HepG2 (cell line): Measurements from ENCODE around the gene GLTPD2. TPM values are rescaled to one million over a fixed set of nuclear protein-coding genes. Genes with fewer than 3 reads are reported as not detected.

Experiments used
- BRD4 ChIP-seq: sonication (generic); formaldehyde crosslinking; IDR thresholded peaks from 2 replicates; pipeline ENCODE4 v1.4.0; 2020; ENCODE audit warnings: missing genetic modification reagents
- FOSL1 ChIP-seq: sonication (generic); formaldehyde crosslinking; IDR thresholded peaks from 2 replicates; pipeline ENCODE4 v1.9.0; 2021; ENCODE audit warnings: missing genetic modification reagents, borderline replicate concordance
- HHEX ChIP-seq: IDR thresholded peaks from 2 replicates; pipeline ENCODE4 v1.6.1; 2016; ENCODE audit warnings: control low read depth
- ISX ChIP-seq: sonication (generic); formaldehyde crosslinking; conservative IDR thresholded peaks from 2 replicates; pipeline ENCODE4 v1.5.0; 2020; ENCODE audit warnings: missing genetic modification reagents
- MEIS2 ChIP-seq: sonication (generic); formaldehyde crosslinking; IDR thresholded peaks from 2 replicates; pipeline ENCODE4 v1.9.0; 2021; ENCODE audit warnings: mild to moderate bottlenecking, missing genetic modification reagents
- NFRKB ChIP-seq: fragments of 450-650 bp; IDR thresholded peaks from 2 replicates; pipeline ENCODE4 v1.6.1; 2017
- NFYB ChIP-seq: sonication (generic); formaldehyde crosslinking; IDR thresholded peaks from 2 replicates; pipeline ENCODE4 v1.4.0; 2020; ENCODE audit warnings: missing genetic modification reagents
- SALL1 ChIP-seq: sonication (generic); formaldehyde crosslinking; IDR thresholded peaks from 2 replicates; pipeline ENCODE4 v1.8.0; 2022; ENCODE audit warnings: mild to moderate bottlenecking, missing genetic modification reagents
- SMC3 ChIP-seq: IDR thresholded peaks from 2 replicates; pipeline ENCODE4 v1.6.1; 2011; ENCODE audit warnings: low read length, improper control_type of control experiment
- TBL1XR1 ChIP-seq: fragments of 150-350 bp; IDR thresholded peaks from 2 replicates; pipeline ENCODE4 v1.6.1; 2014; ENCODE audit warnings: borderline replicate concordance, low read length; ENCODE audit not compliant: partially characterized antibody
- WIZ ChIP-seq: sonication (generic); formaldehyde crosslinking; IDR thresholded peaks from 2 replicates; pipeline ENCODE4 v1.5.1; 2020; ENCODE audit warnings: mild to moderate bottlenecking, missing genetic modification reagents
- ZFP36 ChIP-seq: fragments of 150-350 bp; IDR thresholded peaks from 2 replicates; pipeline ENCODE4 v1.6.1; 2018; ENCODE audit warnings: borderline replicate concordance, low read length, low read depth; ENCODE audit not compliant: partially characterized antibody
- ZNF564 ChIP-seq: sonication (generic); formaldehyde crosslinking; IDR thresholded peaks from 2 replicates; pipeline ENCODE4 v1.8.1; 2023; ENCODE audit warnings: mild to moderate bottlenecking, missing genetic modification reagents
- ZNF614 ChIP-seq: IDR thresholded peaks from 2 replicates; pipeline ENCODE4 v1.6.1; 2018; ENCODE audit warnings: missing biosample characterization, missing genetic modification reagents, inconsistent platforms, borderline replicate concordance
- ZNF841 ChIP-seq: sonication (generic); formaldehyde crosslinking; IDR thresholded peaks from 2 replicates; pipeline ENCODE4 v1.8.1; 2023; ENCODE audit warnings: missing genetic modification reagents, borderline replicate concordance
- ZSCAN21 ChIP-seq: sonication (generic); formaldehyde crosslinking; IDR thresholded peaks from 2 replicates; pipeline ENCODE4 v1.8.0; 2022; ENCODE audit warnings: mild to moderate bottlenecking, missing genetic modification reagents, moderate library complexity, borderline replicate concordance
- polyA plus RNA-seq, 8 experiments: library from polyadenylated mRNA; depleted of rRNA in 3 of 8; stranded (reverse) in 7 of 8; unstranded in 1 of 8; fragments of >200 nt; fragmentation: Illumina TruSeq in 4 of 8; extraction: Trizol in 4 of 8; gene quantifications; 2 replicates each; pipeline versions ENCODE4 v1.2.1 to v1.2.3, GENCODE V29; 2011 to 2016; ENCODE audit warnings: low read depth in 4 of 8, missing spikeins in 1 of 8, mixed read lengths in 1 of 8; ENCODE audit not compliant: insufficient read depth in 1 of 8
- total RNA-seq, 5 experiments: library from RNA; depleted of rRNA; stranded (reverse); fragments of >200 nt; fragmentation: Illumina TruSeq; extraction: Trizol; gene quantifications; 2 replicates each; pipeline ENCODE4 v1.2.3, GENCODE V29; 2016; ENCODE audit warnings: low read depth in 1 of 5
- TF ChIP-seq, protein P1 (sequence below): sonication (generic); IDR thresholded peaks from 2 replicates; pipeline ENCODE4 v1.6.1; 2016; ENCODE audit warnings: low read depth, borderline replicate concordance
- TF ChIP-seq, protein P2 (sequence below), 2 experiments: fragments of 450-650 bp in 1 of 2; sonication (generic) in 1 of 2; formaldehyde crosslinking; IDR thresholded peaks; 2 replicates each; pipeline versions ENCODE4 v1.5.0 to v1.8.0; 2020 to 2022; ENCODE audit warnings: mild to moderate bottlenecking in 1 of 2, missing genetic modification reagents in 1 of 2
- TF ChIP-seq, protein P3 (sequence below): IDR thresholded peaks from 2 replicates; pipeline ENCODE4 v1.6.1; 2016; ENCODE audit warnings: missing genetic modification reagents, missing compliant biosample characterization
- TF ChIP-seq, protein P4 (sequence below): sonication (generic); formaldehyde crosslinking; IDR thresholded peaks from 2 replicates; pipeline ENCODE4 v1.4.0; 2020; ENCODE audit warnings: missing genetic modification reagents
- TF ChIP-seq, protein P5 (sequence below): sonication (generic); formaldehyde crosslinking; IDR thresholded peaks from 2 replicates; pipeline ENCODE4 v1.4.0; 2020; ENCODE audit warnings: mild to moderate bottlenecking, low read depth, missing genetic modification reagents
- TF ChIP-seq, protein P6 (sequence below): sonication (generic); formaldehyde crosslinking; IDR thresholded peaks from 2 replicates; pipeline ENCODE4 v1.4.0; 2020; ENCODE audit warnings: missing genetic modification reagents, borderline replicate concordance

Gene GLTPD2
- total and polyA plus RNA-seq, 2 of the 13 experiments (the other 11 are each of a cell fraction or from before 2014, with no cell fraction given): 7.5 to 12.9 TPM

DNA sequence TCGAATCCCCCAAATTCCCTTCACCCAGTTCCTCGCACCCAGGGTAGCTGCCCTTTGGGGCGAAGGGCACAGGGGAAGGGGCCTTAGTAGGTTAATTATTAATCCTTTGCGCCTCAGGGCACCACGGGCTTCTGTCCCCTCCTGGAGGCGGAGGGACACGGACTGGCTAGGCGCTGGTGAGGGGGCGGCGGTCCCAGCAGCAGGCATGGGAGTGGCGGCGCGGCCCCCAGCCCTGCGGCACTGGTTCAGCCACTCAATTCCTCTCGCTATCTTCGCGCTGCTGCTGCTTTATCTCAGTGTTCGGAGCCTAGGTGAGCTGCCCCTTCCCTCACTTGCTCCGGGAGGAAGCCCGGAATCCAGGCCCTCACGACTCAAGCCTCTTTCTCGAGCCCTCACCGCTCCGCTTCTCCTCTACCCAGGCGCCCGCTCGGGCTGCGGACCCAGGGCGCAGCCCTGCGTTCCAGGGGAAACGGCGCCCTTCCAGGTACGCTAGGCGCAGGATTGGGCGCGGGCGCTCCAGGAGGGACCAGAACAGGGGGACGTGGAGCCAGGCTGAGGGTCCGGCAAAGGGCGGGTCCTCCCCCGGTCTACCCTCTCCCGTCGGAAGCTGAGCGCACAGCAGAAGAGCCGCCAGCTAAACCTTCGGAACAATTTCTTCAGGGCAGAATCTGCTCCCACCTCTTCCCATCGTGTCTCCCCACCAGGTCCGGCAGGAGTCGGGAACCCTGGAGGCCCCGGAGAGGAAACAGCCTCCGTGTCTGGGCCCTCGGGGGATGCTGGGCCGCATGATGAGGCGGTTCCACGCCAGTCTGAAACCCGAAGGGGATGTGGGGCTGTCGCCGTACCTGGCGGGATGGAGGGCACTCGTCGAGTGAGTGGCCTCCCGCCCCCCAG lies at the start of gene GLTPD2 (continued):
- TF ChIP-seq, protein P1, sequence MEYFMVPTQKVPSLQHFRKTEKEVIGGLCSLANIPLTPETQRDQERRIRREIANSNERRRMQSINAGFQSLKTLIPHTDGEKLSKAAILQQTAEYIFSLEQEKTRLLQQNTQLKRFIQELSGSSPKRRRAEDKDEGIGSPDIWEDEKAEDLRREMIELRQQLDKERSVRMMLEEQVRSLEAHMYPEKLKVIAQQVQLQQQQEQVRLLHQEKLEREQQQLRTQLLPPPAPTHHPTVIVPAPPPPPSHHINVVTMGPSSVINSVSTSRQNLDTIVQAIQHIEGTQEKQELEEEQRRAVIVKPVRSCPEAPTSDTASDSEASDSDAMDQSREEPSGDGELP: no peak
- 0 out of 2 replicates have a peak, but pooled peaks have one; percentile 5 for TF ChIP-seq SMC3
- TF ChIP-seq SALL1 (CRISPR knock-in tag): peak; percentile 92
- TF ChIP-seq TBL1XR1: no peak
- no peak for TF ChIP-seq WIZ (CRISPR knock-in tag)
- TF ChIP-seq, protein P2, sequence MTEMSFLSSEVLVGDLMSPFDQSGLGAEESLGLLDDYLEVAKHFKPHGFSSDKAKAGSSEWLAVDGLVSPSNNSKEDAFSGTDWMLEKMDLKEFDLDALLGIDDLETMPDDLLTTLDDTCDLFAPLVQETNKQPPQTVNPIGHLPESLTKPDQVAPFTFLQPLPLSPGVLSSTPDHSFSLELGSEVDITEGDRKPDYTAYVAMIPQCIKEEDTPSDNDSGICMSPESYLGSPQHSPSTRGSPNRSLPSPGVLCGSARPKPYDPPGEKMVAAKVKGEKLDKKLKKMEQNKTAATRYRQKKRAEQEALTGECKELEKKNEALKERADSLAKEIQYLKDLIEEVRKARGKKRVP (CRISPR knock-in tag; IDR thresholded peaks at IDR 0.05): 0 out of 4 replicates have a peak, but pooled peaks of 1 of the 2 experiments have one; percentile 33
- TF ChIP-seq ISX (CRISPR knock-in tag): no peak
- TF ChIP-seq FOSL1: no peak
- TF ChIP-seq, protein P3, sequence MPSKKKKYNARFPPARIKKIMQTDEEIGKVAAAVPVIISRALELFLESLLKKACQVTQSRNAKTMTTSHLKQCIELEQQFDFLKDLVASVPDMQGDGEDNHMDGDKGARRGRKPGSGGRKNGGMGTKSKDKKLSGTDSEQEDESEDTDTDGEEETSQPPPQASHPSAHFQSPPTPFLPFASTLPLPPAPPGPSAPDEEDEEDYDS (CRISPR knock-in tag): peak; percentile 93
- TF ChIP-seq ZNF614: peak; percentile 75
- TF ChIP-seq, protein P4, sequence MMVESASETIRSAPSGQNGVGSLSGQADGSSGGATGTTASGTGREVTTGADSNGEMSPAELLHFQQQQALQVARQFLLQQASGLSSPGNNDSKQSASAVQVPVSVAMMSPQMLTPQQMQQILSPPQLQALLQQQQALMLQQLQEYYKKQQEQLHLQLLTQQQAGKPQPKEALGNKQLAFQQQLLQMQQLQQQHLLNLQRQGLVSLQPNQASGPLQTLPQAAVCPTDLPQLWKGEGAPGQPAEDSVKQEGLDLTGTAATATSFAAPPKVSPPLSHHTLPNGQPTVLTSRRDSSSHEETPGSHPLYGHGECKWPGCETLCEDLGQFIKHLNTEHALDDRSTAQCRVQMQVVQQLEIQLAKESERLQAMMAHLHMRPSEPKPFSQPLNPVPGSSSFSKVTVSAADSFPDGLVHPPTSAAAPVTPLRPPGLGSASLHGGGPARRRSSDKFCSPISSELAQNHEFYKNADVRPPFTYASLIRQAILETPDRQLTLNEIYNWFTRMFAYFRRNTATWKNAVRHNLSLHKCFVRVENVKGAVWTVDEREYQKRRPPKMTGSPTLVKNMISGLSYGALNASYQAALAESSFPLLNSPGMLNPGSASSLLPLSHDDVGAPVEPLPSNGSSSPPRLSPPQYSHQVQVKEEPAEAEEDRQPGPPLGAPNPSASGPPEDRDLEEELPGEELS (CRISPR knock-in tag): peak; percentile 75
- peak; percentile 86 for TF ChIP-seq BRD4 (CRISPR knock-in tag)
- TF ChIP-seq, protein P5, sequence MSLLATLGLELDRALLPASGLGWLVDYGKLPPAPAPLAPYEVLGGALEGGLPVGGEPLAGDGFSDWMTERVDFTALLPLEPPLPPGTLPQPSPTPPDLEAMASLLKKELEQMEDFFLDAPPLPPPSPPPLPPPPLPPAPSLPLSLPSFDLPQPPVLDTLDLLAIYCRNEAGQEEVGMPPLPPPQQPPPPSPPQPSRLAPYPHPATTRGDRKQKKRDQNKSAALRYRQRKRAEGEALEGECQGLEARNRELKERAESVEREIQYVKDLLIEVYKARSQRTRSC: no peak
- TF ChIP-seq, protein P6, sequence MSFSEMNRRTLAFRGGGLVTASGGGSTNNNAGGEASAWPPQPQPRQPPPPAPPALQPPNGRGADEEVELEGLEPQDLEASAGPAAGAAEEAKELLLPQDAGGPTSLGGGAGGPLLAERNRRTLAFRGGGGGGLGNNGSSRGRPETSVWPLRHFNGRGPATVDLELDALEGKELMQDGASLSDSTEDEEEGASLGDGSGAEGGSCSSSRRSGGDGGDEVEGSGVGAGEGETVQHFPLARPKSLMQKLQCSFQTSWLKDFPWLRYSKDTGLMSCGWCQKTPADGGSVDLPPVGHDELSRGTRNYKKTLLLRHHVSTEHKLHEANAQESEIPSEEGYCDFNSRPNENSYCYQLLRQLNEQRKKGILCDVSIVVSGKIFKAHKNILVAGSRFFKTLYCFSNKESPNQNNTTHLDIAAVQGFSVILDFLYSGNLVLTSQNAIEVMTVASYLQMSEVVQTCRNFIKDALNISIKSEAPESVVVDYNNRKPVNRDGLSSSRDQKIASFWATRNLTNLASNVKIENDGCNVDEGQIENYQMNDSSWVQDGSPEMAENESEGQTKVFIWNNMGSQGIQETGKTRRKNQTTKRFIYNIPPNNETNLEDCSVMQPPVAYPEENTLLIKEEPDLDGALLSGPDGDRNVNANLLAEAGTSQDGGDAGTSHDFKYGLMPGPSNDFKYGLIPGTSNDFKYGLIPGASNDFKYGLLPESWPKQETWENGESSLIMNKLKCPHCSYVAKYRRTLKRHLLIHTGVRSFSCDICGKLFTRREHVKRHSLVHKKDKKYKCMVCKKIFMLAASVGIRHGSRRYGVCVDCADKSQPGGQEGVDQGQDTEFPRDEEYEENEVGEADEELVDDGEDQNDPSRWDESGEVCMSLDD (CRISPR knock-in tag): peak; percentile 90; the same call in 1 of the 2 replicates
- TF ChIP-seq ZNF564 (CRISPR knock-in tag): no peak
- no peak for TF ChIP-seq ZFP36
- no peak for TF ChIP-seq HHEX (CRISPR knock-in tag)
- TF ChIP-seq NFRKB: no peak
- TF ChIP-seq NFYB: peak; percentile 22; the same call in 1 of the 2 replicates
- no peak for TF ChIP-seq ZNF841 (CRISPR knock-in tag)
- peak; percentile 52; the same call in 1 of the 2 replicates for TF ChIP-seq MEIS2
- no peak for TF ChIP-seq ZSCAN21 (CRISPR knock-in tag)
